GM12865 (cell line): ENCODE data around the gene TMEM132C.

Experiments used
- DNase-seq: peaks from one replicate; pipeline ENCODE4 v3.0.0; 2010; ENCODE audit warnings: low read depth
- H3K4me3 ChIP-seq: 2 replicates; pipeline ENCODE4 v1.5.1; 2011; ENCODE audit warnings: mild to moderate bottlenecking, low read depth, low read length, control low read depth
- TF ChIP-seq, protein P1 (sequence below): IDR thresholded peaks from 2 replicates; pipeline ENCODE4 v1.5.1; 2011; ENCODE audit warnings: low read length, control low read depth, low read depth, inconsistent platforms; ENCODE audit not compliant: insufficient read depth; ENCODE audit errors: missing control alignments

TMEM132C gene

GRCh38 chr12:128753438-128753837 is 486.5 kb downstream of the TMEM132C start:
- TF ChIP-seq, protein P1, sequence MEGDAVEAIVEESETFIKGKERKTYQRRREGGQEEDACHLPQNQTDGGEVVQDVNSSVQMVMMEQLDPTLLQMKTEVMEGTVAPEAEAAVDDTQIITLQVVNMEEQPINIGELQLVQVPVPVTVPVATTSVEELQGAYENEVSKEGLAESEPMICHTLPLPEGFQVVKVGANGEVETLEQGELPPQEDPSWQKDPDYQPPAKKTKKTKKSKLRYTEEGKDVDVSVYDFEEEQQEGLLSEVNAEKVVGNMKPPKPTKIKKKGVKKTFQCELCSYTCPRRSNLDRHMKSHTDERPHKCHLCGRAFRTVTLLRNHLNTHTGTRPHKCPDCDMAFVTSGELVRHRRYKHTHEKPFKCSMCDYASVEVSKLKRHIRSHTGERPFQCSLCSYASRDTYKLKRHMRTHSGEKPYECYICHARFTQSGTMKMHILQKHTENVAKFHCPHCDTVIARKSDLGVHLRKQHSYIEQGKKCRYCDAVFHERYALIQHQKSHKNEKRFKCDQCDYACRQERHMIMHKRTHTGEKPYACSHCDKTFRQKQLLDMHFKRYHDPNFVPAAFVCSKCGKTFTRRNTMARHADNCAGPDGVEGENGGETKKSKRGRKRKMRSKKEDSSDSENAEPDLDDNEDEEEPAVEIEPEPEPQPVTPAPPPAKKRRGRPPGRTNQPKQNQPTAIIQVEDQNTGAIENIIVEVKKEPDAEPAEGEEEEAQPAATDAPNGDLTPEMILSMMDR: no peak
- DNase-seq: no peak
- H3K4me3 ChIP-seq: no peak overlapping the region

GRCh38 chr12:128754275-128754674 is 487.3 kb downstream of the TMEM132C start:
- H3K4me3 ChIP-seq: no peak overlapping the region
- TF ChIP-seq, protein P1: no peak
- peak; percentile 39 for DNase-seq

GRCh38 chr12:128755566-128755965 is 488.6 kb downstream of the TMEM132C start:
- no peak for DNase-seq
- no peak overlapping the region for H3K4me3 ChIP-seq
- TF ChIP-seq, protein P1: no peak
